Measurements from ENCODE around the gene IRAK3. TPM values are rescaled to one million over a fixed set of nuclear protein-coding genes. Genes with fewer than 3 reads are reported as not detected.

Gene IRAK3
- total RNA-seq, 1 donor from 2014 or later, result 0.02 TPM

GRCh38 chr12:66164349-66164821 is 24.6 kb upstream of the IRAK3 start:
- Mint-ChIP-seq H3K9me3 (ENCODE audit: low read depth) (peaks cover 15% of the 10 kb centered on the region), H3K27ac (no peak overlapping the region), H3K4me3 (ENCODE audit: low read depth) (no peak overlapping the region), H3K27me3 (no peaks in the 10 kb centered on the region), H3K36me3 (ENCODE audit: insufficient read depth) (peaks cover 11% of the 10 kb centered on the region), H3K4me1 (ENCODE audit: low read depth) (peaks cover 2% of the 10 kb centered on the region)
- DNase-seq (ENCODE audit: low spot score, unreplicated experiment), result no peak
- no peak for TF ChIP-seq CTCF (IDR thresholded peaks at IDR 0.05; ENCODE audit: unreplicated experiment)

- DNase-seq (ENCODE audit: low spot score, unreplicated experiment), result no peak
- Mint-ChIP-seq H3K36me3 (ENCODE audit: insufficient read depth) (peaks cover 11% of the 10 kb centered on the region), H3K27ac (no peak overlapping the region), H3K4me1 (ENCODE audit: low read depth) (peaks cover 2% of the 10 kb centered on the region), H3K4me3 (ENCODE audit: low read depth) (no peak overlapping the region), H3K27me3 (no peaks in the 10 kb centered on the region), H3K9me3 (ENCODE audit: low read depth) (peaks cover 15% of the 10 kb centered on the region)
- no peak for TF ChIP-seq CTCF (IDR thresholded peaks at IDR 0.05; ENCODE audit: unreplicated experiment)
These were observed 23.9 kb upstream of the IRAK3 start for GRCh38 chr12:66165141-66165540.

GRCh38 chr12:66166561-66166960 is 22.5 kb upstream of the IRAK3 start:
- H3K9me3 Mint-ChIP-seq (ENCODE audit: low read depth), result peaks cover 15% of the 10 kb centered on the region
- DNase-seq (ENCODE audit: low spot score, unreplicated experiment), result no peak
- H3K36me3 Mint-ChIP-seq (ENCODE audit: insufficient read depth), result peaks cover 11% of the 10 kb centered on the region
- no peak overlapping the region for H3K27ac Mint-ChIP-seq
- H3K27me3 Mint-ChIP-seq, result no peaks in the 10 kb centered on the region
- H3K4me1 Mint-ChIP-seq (ENCODE audit: low read depth), result peaks cover 2% of the 10 kb centered on the region
- H3K4me3 Mint-ChIP-seq (ENCODE audit: low read depth), result no peak overlapping the region
- TF ChIP-seq CTCF (IDR thresholded peaks at IDR 0.05; ENCODE audit: unreplicated experiment), result no peak

- Mint-ChIP-seq H3K4me3 (ENCODE audit: low read depth) (no peak overlapping the region), H3K27me3 (no peaks in the 10 kb centered on the region), H3K36me3 (ENCODE audit: insufficient read depth) (peaks cover 11% of the 10 kb centered on the region), H3K9me3 (ENCODE audit: low read depth) (peaks cover 15% of the 10 kb centered on the region), H3K4me1 (ENCODE audit: low read depth) (peaks cover 2% of the 10 kb centered on the region), H3K27ac (no peak overlapping the region)
- DNase-seq (ENCODE audit: low spot score, unreplicated experiment), result no peak
- TF ChIP-seq CTCF (IDR thresholded peaks at IDR 0.05; ENCODE audit: unreplicated experiment), result no peak
These were observed 20.6 kb upstream of the IRAK3 start for GRCh38 chr12:66168410-66168809.

- H3K27me3 Mint-ChIP-seq, result no peaks in the 10 kb centered on the region
- peaks cover 12% of the 10 kb centered on the region for H3K9me3 Mint-ChIP-seq (ENCODE audit: low read depth)
- peaks cover 2% of the 10 kb centered on the region for H3K4me1 Mint-ChIP-seq (ENCODE audit: low read depth)
- H3K36me3 Mint-ChIP-seq (ENCODE audit: insufficient read depth), result peaks cover 9% of the 10 kb centered on the region
- peak within 1 kb of the TSS; percentile 95 for H3K27ac Mint-ChIP-seq
- H3K4me3 Mint-ChIP-seq (ENCODE audit: low read depth), result peak within 1 kb of the TSS; percentile 91
- TF ChIP-seq CTCF (IDR thresholded peaks at IDR 0.05; ENCODE audit: unreplicated experiment), result peak; percentile 45
- DNase-seq (ENCODE audit: low spot score, unreplicated experiment), result peak; percentile 46
These were observed 19.5 kb upstream of the IRAK3 start, which contains the start of gene TMBIM4 for GRCh38 chr12:66169221-66170170. TMBIM4 (minus strand) TSS chr12:66169996; CDS start chr12:66169951, 45 bp downstream.
